Germinal center (tissue), 1 donor: Measurements from ENCODE around the gene ARL3.

ENCODE experiments used
- DNase-seq: peaks from one replicate; pipeline ENCODE4 v3.0.0; 2012; ENCODE audit warnings: mixed read lengths, low spot score

The ARL3 gene

GRCh38 chr10:102650655-102651454 lies 63.3 kb downstream of the ARL3 start:
- DNase-seq = peak; percentile 79

- DNase-seq = no peak
Measured at GRCh38 chr10:102649797-102650654, 64.2 kb downstream of the ARL3 start.

DNA sequence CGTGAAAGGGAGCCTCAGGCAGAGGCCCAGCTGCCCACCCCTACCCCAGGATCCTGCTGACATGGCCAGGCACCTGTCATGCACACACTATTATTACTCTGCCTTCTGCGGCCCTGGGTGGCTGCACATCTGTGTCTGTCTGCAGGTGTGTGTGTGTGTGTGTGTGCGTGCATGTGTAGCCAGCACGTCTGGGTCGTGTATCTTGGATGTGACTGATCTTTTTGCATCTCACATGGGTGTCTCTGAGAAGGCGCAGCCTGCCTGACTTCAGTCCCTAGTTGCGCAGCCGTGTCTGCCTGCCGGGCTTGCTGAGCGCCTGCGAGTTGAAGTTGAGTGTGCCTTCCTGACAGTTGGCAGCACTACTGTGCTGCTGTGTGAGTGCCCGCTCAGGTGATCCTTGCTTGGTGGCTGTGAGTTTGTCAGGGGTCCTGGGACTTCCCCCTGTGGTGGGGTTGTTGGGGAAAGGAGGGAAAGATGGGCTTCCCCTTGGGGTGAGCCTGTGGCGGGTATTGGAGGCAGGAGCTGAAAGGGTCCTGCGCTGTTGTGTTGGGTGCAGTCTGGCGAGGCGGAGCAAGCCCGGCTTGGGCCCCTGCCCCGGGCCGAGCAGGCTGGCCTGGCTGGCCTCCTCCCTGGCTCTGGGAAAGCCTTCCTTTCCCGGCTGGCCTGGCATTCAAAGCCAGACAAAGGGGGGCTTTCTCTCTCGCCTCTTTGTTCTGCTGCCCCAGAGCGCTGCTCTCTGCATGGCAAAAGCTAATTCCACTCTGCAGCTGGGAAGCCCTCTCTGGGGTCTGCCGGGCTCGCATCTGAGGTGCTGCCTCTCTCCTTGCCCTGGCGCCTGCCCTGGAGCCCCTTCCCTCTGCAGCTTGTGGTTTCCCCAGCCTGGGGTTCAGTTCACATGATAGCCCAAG lies 65.1 kb downstream of the ARL3 start:
- DNase-seq = peak; percentile 48

DNA sequence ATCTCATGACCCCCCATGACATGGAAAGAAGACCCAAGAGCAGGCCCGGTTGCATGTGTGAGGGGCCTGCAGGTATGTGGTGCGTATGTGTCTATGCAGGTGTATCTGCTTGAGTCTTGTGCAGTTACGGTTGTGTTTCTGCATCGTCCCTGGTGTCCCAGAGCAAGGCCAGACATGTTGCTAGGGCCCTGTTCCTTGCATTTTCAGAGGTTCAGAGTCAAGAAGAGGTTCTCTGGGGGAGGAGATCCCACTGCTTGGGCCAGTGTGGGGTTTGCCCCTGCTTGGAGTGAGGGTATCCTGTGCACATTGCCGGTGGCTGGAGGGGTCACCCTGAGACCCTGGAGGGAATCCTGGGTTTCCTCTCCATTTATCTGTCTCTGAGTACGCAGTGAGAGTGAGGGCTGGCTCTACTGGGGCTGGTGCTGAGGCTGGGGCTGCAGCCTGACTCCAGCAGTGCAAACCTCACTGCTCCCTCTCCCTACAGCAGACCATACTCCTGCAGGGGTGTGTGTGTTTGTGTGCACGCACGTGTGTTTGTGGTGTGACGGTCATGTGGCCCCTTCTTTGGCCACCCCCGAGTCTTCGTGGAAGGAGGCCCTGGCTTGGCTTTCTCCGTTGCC lies 65.8 kb downstream of the ARL3 start:
- DNase-seq = no peak

DNA sequence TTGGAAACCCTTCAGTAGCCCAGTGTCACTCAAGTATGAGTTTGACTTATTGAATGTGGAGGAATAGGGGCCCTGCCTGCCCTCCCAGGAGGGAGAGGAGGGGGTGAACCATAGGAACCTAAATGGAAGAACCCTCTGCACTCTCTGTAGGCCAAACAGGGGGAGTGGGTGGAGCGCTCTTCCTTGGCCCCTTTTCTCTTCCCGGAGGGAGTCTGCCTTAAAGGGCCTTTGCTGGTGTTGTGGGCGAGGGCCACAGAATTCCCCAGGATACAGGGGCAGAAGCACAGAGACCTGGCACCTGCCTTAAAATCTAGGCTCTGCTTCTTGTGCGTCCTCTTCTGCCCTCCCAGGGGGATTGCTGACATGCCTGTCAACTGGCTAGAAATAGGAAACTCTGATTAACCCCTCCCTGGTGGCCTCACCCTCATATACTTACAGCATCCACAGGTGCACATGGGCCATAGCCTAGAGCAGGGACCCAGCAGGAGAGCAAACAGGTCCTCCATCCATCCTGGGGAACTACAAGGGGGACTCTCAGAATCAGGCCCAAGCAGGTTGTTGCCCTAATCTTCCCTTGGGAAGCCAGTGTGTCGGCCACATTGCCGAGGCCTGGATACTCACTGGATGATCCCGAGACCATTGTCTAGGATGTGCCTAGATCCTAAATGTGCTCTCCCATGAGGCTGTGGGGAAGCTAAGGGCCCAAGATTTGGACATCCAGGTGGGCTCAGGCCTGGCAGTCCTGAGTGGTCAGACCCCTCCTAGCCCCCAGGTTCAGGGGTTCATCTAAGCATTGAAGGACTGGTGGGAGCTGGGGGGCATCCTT lies 66.5 kb downstream of the ARL3 start:
- peak; percentile 61 for DNase-seq

DNA sequence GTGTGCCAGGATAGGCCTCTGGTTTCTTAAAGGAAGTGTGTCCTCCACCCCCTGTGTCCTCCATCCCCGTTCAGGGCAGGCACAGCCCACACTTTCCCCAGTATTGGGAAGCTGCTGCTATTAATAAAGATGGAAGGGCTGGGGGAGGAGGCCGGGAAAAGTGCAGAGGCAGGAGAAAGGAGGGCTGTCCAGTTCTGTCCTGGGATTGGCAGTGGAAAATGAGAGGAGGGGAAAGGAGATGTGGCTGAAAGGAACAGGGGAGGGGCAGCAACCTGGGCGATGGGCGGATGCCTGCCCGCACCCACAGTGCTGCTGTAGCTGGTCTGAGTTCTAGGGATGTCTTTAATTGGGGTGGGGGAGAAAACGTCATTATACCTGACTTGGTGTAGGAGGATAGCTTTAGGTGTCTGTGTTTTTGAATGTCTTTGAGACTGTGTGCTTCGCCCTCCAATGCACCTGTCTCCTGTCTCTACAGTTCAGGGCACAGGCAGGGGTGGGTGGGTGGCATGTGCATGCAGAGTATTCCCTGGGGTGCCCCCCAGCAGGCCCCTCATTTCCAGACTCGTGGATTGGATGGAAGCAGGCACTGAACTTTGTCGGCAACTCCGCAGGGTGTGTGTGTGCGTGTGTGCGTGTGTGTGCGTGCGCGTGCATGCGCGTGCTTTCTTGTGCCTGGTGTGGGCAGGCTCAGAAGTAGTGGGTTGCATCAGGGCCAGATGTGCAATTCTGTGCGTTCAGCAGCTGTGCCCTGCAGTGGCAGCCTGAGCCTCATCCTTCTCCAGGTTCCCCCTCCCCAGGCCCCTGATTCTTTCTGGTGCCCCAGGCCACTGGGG lies 67.4 kb downstream of the ARL3 start:
- peak; percentile 33 for DNase-seq

DNA sequence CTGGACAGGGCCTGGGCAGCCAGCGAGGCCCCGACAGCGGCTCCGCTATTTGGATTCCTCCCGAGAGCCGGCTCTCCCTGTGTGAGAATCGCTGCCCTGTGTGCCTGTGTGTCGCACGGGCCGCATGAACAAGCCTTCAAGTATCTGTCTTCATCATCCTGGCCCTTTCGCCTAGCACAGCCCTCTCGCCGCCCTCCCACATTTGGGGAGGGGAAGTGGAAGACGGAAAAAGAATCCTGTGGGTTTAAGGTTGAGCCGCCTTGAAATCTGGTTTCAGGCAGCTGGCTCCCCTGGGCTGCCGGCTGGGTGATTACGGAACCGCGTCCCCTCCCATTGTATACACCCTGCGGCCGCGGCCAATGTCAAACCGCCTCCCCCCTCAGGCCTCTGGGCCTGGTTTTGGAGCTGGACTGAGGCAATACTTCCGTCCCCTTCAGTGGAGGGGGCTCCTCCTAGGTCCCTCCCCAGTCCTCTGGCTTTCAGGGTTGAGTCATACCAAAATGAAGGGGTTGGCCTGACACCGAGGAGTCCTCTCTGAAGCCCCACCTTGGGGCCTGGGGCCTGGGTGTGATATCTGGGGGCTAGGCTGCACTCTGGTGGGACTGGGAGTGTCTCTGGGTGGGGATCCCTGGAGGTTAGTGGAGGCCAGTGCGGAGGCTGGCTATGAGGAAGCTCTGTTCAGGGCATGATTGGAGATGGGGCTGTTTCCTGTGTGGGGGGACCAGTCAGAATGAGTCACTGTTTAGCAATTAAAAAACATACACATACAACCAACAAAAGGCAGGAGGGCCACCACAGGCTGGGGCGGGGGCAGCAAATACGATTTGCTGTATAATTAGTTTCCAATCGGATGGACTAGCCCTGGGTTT lies 68.2 kb downstream of the ARL3 start:
- DNase-seq = peak; percentile 63

- peak; percentile 34 for DNase-seq
Measured at GRCh38 chr10:102645388-102645740, 68.8 kb downstream of the ARL3 start.

GRCh38 chr10:102644646-102645387 lies 69.4 kb downstream of the ARL3 start:
- DNase-seq = peak; percentile 76

DNA sequence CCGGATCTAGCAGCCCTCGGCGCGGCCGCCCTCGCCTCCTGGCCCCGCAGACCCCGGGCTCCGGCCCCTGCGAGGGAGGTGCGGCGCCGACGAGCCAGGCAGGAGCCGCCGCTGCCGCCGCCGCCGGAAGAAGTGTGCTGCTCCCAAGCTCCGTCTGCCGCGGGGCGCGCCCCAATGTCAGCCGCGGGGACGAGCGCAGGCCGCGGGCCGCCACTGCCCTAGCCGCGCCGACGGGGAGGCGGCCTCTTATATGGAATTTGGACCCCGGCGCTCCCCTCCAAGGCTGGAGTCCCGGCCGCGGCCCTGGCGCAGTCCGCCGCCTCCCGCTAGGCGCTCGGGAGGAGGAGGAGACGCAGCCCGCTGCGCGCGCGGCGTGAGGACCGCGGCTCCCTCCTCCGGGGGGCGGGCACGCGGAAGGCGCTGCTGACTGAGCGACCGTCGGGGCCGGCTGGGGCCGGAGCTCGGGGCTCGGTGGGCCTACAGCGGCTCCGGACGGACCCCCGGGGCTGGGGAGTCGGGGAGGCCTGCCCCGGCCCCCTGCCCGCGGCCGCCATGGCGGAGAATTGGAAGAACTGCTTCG lies 70.0 kb downstream of the ARL3 start, which contains the start of gene TRIM8:
Gene TRIM8 (plus strand): TSS at position 414 of the 580 bp plus-strand sequence. CDS start 139 bp downstream, at position 553.
- peak; percentile 54 for DNase-seq

- DNase-seq = peak; percentile 35
Measured at GRCh38 chr10:102643336-102644065, 70.7 kb downstream of the ARL3 start.

DNA sequence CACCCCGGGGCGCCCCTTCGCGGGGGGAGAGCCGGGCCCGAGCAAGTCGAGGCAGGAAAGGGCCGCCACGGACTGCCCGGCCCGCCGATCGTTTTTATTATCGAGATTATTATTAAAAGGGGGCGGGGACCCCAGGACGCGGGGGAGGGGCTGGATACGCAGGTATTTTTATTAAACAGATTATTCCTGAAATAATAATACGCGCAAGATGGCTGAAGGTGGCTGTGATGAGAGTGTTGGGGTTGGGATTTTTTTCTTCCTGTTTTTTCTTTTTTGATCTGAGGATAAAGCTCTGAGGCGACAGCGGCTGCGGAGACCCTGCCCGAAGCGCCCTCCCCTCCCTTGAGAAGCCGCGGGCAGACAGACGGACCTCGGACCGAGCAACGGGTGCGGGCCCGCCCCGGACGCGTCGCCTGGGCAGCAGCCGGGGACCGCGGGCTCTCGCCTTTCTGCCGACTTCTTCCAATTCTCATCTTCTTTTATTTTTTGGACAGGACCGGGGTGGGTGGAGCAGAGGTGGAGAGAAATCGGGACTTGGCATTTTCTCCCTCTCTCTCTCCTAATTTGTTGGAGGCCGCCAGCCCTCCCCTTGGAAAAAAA lies 71.4 kb downstream of the ARL3 start:
- DNase-seq = peak; percentile 47

- peak; percentile 97 for DNase-seq
Measured at GRCh38 chr10:102641880-102642735, 72.1 kb downstream of the ARL3 start.

DNA sequence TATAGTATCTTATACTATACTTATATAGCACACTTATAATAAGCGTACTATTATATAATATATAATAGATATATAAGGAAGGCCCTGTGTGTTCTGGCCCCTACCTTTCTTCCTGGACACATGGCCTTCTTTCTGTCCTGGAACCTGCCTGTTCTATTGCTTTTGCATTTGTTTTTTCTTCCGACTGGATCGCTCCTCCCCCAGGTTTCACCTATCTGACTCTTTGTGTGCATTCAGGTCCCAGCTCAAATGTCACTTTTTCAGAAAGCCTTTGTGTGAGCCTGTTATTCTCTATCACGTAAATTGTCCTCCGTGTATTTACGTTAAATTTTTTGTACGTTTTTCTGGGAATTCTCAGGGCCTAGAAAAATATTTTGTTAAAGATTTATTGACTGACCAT lies 72.8 kb downstream of the ARL3 start:
- no peak for DNase-seq

- DNase-seq = no peak
Measured at GRCh38 chr10:102639537-102639936, 74.7 kb downstream of the ARL3 start.

DNA sequence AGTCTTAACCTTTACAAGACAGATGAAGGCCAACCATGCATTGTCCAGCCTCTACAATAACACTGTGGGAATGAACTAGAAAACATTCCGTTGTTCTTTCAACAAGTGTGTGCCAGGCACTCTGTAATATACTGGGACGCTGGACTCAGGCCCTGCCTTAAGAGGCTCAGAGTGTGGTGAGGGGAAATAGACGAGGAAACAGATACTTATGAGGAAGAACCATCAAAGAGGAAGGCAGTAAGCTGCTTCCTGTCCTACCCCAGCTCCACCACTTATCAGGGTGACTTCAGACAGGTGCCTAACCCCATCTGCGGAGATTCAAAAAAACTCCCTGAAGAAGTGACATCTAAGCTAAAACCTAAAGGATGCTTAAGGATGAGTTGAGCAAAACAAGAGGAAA lies 78.8 kb downstream of the ARL3 start:
- DNase-seq = peak; percentile 26
